ENCODE data around the gene TRMT2A.

DNA sequence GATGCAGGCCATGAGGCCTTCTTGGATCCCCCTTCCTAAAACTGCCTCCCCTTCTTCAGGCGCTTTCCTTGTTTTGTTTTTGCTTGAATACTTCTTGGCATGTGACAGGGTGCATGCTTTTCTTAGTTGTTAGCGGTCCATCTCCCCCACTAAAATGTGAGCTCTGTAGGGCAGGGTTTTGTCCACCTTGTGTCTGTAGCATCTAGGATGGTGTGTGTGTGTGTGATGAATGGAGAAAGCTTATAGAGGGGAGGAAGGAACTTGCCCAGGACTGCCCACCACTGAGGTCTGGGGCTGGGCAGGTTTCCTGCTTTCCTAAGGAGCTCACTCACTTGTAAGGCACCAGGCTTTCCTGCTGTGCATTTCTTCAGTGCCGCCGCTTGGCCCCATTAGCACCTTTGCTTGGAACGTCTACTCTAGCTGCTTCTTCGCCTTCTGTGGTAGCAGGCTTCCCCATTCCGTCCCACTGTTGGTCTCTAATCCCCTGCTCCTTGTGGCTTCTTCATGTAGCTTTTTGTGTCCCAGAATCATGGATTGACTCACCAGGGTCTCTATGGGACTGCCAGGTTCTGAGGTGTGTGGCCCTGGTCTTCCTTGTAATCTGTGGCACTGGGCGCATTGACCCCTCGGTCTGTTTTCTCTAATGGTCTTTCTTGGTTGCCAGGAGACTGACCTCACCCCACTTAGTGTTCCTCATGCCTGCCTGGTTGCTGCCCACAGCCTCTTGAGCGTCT is 33.7 kb downstream of the TRMT2A start:
- TF ChIP-seq, protein P1, sequence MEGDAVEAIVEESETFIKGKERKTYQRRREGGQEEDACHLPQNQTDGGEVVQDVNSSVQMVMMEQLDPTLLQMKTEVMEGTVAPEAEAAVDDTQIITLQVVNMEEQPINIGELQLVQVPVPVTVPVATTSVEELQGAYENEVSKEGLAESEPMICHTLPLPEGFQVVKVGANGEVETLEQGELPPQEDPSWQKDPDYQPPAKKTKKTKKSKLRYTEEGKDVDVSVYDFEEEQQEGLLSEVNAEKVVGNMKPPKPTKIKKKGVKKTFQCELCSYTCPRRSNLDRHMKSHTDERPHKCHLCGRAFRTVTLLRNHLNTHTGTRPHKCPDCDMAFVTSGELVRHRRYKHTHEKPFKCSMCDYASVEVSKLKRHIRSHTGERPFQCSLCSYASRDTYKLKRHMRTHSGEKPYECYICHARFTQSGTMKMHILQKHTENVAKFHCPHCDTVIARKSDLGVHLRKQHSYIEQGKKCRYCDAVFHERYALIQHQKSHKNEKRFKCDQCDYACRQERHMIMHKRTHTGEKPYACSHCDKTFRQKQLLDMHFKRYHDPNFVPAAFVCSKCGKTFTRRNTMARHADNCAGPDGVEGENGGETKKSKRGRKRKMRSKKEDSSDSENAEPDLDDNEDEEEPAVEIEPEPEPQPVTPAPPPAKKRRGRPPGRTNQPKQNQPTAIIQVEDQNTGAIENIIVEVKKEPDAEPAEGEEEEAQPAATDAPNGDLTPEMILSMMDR (IDR thresholded peaks at IDR 0.05; ENCODE audit: low read depth, low read length) = no peak
- no peak for TF ChIP-seq EZH2phosphoT487 (IDR thresholded peaks at IDR 0.05; ENCODE audit: low read depth)
